Measurements from ENCODE around the gene AGBL1.

DNA sequence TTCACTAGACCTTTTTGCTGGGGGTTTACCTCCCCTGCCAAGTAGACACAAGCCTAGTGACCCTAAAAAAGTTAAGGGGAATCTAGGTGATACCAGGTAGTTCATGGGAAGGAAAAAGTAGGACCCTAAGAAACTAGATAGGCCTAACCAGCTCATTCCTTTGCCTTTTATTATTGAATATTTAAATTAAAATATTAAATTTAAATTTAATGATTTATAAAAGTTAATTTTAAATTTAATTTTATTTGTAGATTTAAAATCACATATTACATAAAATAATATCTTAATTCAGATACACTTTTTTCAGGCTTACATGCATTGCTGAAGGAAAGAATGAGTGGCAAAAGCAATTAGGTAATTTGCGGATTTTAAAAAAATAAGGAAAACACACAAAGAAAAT, 584.9 kb downstream of the AGBL1 start:
- no peak for TF ChIP-seq POLR2A (IDR thresholded peaks at IDR 0.05)
- TF ChIP-seq, protein P1, sequence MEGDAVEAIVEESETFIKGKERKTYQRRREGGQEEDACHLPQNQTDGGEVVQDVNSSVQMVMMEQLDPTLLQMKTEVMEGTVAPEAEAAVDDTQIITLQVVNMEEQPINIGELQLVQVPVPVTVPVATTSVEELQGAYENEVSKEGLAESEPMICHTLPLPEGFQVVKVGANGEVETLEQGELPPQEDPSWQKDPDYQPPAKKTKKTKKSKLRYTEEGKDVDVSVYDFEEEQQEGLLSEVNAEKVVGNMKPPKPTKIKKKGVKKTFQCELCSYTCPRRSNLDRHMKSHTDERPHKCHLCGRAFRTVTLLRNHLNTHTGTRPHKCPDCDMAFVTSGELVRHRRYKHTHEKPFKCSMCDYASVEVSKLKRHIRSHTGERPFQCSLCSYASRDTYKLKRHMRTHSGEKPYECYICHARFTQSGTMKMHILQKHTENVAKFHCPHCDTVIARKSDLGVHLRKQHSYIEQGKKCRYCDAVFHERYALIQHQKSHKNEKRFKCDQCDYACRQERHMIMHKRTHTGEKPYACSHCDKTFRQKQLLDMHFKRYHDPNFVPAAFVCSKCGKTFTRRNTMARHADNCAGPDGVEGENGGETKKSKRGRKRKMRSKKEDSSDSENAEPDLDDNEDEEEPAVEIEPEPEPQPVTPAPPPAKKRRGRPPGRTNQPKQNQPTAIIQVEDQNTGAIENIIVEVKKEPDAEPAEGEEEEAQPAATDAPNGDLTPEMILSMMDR (IDR thresholded peaks at IDR 0.05) = no peak

Data from Peyer's patch (tissue), 4 donors.